ENCODE results near the gene OLFM4.

The OLFM4 gene

GRCh38 chr13:53043398-53043797 lies 14.8 kb downstream of the OLFM4 start (continued):
- TF ChIP-seq CREB5 (CRISPR knock-in tag; IDR thresholded peaks at IDR 0.05; ENCODE audit: low read depth) (no peak), TCF4 (CRISPR knock-in tag; IDR thresholded peaks at IDR 0.05; ENCODE audit: borderline replicate concordance) (no peak), SNAI2 (CRISPR knock-in tag; IDR thresholded peaks at IDR 0.05) (no peak), ESRRG (CRISPR knock-in tag; IDR thresholded peaks at IDR 0.05) (no peak), ZFP30 (CRISPR knock-in tag; IDR thresholded peaks at IDR 0.05) (no peak)
- TF ChIP-seq, protein P1, sequence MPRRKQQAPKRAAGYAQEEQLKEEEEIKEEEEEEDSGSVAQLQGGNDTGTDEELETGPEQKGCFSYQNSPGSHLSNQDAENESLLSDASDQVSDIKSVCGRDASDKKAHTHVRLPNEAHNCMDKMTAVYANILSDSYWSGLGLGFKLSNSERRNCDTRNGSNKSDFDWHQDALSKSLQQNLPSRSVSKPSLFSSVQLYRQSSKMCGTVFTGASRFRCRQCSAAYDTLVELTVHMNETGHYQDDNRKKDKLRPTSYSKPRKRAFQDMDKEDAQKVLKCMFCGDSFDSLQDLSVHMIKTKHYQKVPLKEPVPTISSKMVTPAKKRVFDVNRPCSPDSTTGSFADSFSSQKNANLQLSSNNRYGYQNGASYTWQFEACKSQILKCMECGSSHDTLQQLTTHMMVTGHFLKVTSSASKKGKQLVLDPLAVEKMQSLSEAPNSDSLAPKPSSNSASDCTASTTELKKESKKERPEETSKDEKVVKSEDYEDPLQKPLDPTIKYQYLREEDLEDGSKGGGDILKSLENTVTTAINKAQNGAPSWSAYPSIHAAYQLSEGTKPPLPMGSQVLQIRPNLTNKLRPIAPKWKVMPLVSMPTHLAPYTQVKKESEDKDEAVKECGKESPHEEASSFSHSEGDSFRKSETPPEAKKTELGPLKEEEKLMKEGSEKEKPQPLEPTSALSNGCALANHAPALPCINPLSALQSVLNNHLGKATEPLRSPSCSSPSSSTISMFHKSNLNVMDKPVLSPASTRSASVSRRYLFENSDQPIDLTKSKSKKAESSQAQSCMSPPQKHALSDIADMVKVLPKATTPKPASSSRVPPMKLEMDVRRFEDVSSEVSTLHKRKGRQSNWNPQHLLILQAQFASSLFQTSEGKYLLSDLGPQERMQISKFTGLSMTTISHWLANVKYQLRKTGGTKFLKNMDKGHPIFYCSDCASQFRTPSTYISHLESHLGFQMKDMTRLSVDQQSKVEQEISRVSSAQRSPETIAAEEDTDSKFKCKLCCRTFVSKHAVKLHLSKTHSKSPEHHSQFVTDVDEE (CRISPR knock-in tag; IDR thresholded peaks at IDR 0.05) = no peak

DNA sequence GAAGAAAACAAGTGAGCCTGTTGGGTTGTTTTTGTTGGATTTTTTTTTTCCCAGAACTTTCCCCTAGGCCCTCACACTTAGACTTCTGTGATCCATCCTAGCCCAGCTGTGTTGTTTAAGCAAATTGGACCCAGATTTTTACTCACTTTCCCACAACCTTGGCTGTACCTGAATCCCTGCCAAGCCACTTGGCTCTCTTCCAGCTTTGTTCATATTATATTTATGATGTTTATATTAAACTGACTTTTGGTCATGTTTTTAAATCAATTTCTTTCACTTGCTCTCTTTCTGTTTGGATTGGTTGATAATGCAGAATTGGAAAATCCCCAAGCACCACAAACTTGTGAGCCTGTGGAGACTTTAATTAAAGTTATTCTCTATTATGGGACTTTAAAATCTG lies 16.6 kb downstream of the OLFM4 start:
- no peak for ATAC-seq
- no peak for TF ChIP-seq CSDC2 (CRISPR knock-in tag; IDR thresholded peaks at IDR 0.05)
- peak; percentile 48; the same call in 1 of the 2 replicates for TF ChIP-seq TCF4 (CRISPR knock-in tag; IDR thresholded peaks at IDR 0.05; ENCODE audit: borderline replicate concordance)
- TF ChIP-seq ZNF70 (CRISPR knock-in tag; IDR thresholded peaks at IDR 0.05) = peak; percentile 98
- TF ChIP-seq ISL1 (CRISPR knock-in tag; IDR thresholded peaks at IDR 0.05) = peak; percentile 59

DNA sequence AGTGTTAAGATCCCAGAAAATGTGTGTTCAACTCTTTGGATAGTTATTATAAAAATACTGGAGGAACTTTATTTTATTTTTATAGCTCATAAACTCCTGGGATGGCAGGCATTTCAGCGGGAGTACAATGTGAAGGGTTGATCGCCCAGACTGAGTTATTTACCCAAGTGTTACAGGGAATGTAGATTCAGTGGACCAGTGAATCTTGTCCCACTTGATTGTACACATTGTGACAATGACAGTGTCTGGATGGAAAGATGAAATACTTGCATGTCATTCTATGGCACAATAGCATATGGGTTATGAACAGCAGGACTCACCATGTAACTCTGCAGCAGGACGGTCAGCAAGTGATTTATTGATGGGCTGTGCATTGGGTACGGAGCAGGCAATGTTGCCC lies 20.3 kb downstream of the OLFM4 start:
- no peak for ATAC-seq
- TF ChIP-seq ZC3H10 (CRISPR knock-in tag; IDR thresholded peaks at IDR 0.05) = no peak
- no peak for TF ChIP-seq RARB (CRISPR knock-in tag; IDR thresholded peaks at IDR 0.05)
- TF ChIP-seq TOX (CRISPR knock-in tag; IDR thresholded peaks at IDR 0.05; ENCODE audit: borderline replicate concordance) = no peak
- no peak for TF ChIP-seq OSR1 (CRISPR knock-in tag; IDR thresholded peaks at IDR 0.05)
- no peak for TF ChIP-seq ISL1 (CRISPR knock-in tag; IDR thresholded peaks at IDR 0.05)
- TF ChIP-seq POU6F1 (CRISPR knock-in tag; IDR thresholded peaks at IDR 0.05; ENCODE audit: borderline replicate concordance, low read depth) = no peak
- TF ChIP-seq TCF4 (CRISPR knock-in tag; IDR thresholded peaks at IDR 0.05; ENCODE audit: borderline replicate concordance) = no peak
- no peak for TF ChIP-seq PPARA (CRISPR knock-in tag; IDR thresholded peaks at IDR 0.05; ENCODE audit: borderline replicate concordance)
- no peak for TF ChIP-seq CSDC2 (CRISPR knock-in tag; IDR thresholded peaks at IDR 0.05)
- TF ChIP-seq, protein P2, sequence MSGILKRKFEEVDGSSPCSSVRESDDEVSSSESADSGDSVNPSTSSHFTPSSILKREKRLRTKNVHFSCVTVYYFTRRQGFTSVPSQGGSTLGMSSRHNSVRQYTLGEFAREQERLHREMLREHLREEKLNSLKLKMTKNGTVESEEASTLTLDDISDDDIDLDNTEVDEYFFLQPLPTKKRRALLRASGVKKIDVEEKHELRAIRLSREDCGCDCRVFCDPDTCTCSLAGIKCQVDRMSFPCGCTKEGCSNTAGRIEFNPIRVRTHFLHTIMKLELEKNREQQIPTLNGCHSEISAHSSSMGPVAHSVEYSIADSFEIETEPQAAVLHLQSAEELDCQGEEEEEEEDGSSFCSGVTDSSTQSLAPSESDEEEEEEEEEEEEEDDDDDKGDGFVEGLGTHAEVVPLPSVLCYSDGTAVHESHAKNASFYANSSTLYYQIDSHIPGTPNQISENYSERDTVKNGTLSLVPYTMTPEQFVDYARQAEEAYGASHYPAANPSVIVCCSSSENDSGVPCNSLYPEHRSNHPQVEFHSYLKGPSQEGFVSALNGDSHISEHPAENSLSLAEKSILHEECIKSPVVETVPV (CRISPR knock-in tag; IDR thresholded peaks at IDR 0.05) = no peak
- TF ChIP-seq ARNTL (CRISPR knock-in tag; IDR thresholded peaks at IDR 0.05; ENCODE audit: borderline replicate concordance, low read depth) = no peak
- TF ChIP-seq BACH2 (CRISPR knock-in tag; IDR thresholded peaks at IDR 0.05; ENCODE audit: borderline replicate concordance) = no peak

DNA sequence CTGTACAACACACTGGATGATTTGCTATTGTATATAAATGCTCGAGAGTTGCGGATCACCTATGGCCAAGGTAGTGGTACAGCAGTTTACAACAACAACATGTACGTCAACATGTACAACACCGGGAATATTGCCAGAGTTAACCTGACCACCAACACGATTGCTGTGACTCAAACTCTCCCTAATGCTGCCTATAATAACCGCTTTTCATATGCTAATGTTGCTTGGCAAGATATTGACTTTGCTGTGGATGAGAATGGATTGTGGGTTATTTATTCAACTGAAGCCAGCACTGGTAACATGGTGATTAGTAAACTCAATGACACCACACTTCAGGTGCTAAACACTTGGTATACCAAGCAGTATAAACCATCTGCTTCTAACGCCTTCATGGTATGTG lies 21.5 kb downstream of the OLFM4 start:
- ATAC-seq = no peak
- TF ChIP-seq ARNTL (CRISPR knock-in tag; IDR thresholded peaks at IDR 0.05; ENCODE audit: borderline replicate concordance, low read depth) (no peak), POU6F1 (CRISPR knock-in tag; IDR thresholded peaks at IDR 0.05; ENCODE audit: borderline replicate concordance, low read depth) (no peak), TOX (CRISPR knock-in tag; IDR thresholded peaks at IDR 0.05; ENCODE audit: borderline replicate concordance) (no peak), SNAI2 (CRISPR knock-in tag; IDR thresholded peaks at IDR 0.05) (no peak), PPARA (CRISPR knock-in tag; IDR thresholded peaks at IDR 0.05; ENCODE audit: borderline replicate concordance) (no peak), ESRRG (CRISPR knock-in tag; IDR thresholded peaks at IDR 0.05) (no peak)
- TF ChIP-seq, protein P1 (CRISPR knock-in tag; IDR thresholded peaks at IDR 0.05) = no peak

All from SK-N-SH treated with all-trans-retinoic acid at 6 μM for 48 hours (cell line).